ENCODE results near the gene STARD3NL.

DNA sequence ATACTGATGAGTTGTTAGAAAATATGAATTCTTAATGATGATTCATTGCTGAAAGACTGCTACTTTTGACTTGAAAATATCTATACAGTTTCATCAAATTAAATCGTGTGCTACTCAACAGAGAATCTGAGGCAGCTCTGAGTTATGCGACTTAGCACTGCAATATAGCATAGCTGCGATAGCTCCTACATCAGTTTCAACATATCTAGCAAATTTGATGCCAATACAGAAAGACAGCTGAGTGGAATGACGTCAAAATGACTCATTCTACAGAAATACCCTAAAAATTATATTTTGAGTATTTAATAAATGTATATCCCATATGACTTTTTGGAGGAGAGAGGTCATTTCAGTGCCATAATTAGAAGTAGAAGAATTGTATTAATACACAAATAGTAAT lies 96.4 kb downstream of the STARD3NL start:
- TF ChIP-seq CTCF (conservative IDR thresholded peaks at IDR 0.05; ENCODE audit: low read depth, low read length) (no peak), EZH2 (IDR thresholded peaks at IDR 0.05; ENCODE audit: low read length, unreplicated experiment) (no peak), EZH2phosphoT487 (IDR thresholded peaks at IDR 0.05; ENCODE audit: borderline replicate concordance, low read length) (no peak)
